Occipital lobe (tissue), 2 donors: ENCODE data around the gene CFAP74. TPM values are rescaled to one million over a fixed set of nuclear protein-coding genes. Genes with fewer than 3 reads are reported as not detected.
"Not testable (repeated sequence)": the region's sequence is repeated elsewhere in the genome, so short reads cannot be mapped to it uniquely, and the experiment has no call there.

ENCODE experiments used
- DNase-seq: peaks from one replicate; lab custom pipeline; 2025; lab: John Stamatoyannopoulos, UW
- total RNA-seq: library from RNA; depleted of rRNA; stranded (reverse); fragments of >200 nt; gene quantifications from one replicate; pipeline ENCODE4 v1.2.3, GENCODE V29; 2014

CFAP74 gene
- total RNA-seq, 1 donor from 2014 or later, result 0.47 TPM

DNA sequence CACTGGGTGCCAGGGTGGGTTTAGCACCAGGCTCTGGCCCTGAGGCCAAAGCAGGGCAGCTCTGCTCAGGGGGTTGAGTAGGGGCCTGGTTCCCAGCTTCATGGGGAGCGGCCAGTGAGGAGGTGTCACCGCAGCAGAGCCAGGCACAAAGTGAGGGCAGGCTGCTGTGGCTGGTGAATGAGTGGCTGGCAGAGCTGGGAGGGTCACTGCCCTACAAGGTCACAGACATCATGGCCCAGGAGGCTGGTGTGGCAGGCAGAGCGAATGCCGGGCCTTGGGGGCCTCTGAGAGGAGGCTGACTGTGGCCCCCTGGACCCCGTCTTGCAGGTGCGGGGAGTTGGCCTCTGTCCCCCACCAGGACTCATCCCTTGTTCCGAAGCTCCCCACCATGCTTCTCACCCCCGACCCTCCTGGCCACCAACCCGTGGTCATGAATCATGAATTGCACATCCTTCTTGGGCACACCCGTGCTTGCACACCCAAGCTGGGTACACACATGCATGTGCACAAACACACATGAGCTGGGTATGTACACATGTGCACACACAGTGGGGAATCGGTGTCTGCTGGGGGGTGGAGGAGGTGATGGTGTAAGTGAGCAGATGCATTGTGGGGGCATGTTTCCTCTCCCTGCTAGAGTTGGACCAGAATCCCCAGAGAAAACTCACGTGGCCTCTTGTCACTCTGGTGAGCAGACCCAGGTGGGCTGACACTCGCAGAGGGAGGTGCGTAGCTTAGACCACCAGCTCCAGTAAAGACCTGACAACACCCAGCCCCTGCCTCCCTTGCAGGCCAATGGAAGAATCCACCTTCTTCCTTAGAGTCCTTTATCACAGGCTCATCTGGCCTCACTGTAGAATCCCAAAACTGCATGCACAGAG, 107.9 kb downstream of the CFAP74 start:
- DNase-seq, result no peak

DNA sequence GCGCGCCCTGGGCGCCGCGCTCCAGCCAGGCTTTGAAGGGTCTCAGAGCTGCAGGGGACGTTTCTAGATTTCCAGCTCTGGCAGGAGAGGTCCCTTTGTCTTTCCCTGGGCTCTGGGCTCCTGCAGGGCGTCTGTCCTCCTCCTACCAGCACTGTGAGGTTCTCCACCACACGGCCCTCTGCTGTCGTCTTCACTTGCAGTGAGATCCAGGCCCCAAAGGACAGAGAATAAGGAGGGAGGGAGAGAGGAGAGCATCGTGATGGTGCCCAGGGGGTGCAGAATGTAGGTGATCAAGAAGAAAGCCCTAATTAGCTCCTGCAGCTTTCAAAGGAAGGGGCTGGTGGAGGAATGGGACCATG, 108.5 kb downstream of the CFAP74 start:
- DNase-seq, result no peak

DNA sequence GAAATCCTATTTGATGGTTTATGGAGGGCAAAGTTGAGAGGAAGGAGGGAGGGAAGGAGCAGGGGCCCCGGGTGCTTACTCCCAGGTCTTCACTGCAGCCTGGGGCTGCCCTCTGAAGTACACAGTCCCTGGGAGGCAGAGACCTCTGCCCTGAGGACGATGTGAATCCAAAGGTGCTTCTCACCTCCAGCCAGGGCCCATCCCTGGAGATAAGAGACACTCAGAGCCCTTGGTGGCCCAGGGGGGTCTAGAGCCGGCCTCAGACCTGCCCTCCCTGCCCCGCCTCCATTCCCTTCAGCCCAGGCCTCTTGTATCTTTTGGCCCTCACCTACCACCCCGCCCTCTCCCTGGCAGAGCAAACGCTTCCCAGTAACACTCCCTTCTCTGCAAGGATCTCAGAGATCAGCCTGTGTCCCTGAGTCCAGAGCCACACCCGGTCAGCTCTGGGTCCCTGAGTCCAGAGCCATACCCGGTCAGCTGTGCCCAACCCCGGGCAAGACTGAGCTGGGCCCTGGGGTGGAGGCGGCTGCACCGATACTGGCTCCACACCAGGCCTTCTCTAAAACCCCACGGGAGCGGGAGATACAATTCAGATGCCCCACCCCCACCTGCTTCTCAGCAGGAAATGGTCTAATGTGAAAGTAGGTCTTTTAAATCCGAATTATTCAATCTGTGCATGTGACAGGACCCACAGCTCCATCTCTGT, 109.1 kb downstream of the CFAP74 start:
- no peak for DNase-seq

DNA sequence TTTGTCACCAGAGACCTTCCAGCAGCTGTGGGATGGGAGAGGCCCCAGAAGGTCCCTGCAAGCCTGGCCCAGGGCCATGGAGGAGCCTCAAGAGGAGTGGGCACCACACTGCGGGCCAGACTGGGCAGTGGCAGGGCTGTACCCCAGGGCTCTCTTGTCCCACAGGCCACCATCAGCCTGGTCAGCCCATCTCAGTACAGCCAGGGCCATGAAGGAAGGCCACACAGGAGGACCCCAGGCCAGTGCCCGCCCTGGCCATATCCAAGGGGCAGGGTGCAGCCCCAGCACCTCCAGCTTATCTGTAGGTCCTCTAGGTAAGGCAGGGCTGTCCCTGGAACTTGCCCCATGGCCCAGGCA, 109.6 kb downstream of the CFAP74 start:
- DNase-seq, result no peak

DNA sequence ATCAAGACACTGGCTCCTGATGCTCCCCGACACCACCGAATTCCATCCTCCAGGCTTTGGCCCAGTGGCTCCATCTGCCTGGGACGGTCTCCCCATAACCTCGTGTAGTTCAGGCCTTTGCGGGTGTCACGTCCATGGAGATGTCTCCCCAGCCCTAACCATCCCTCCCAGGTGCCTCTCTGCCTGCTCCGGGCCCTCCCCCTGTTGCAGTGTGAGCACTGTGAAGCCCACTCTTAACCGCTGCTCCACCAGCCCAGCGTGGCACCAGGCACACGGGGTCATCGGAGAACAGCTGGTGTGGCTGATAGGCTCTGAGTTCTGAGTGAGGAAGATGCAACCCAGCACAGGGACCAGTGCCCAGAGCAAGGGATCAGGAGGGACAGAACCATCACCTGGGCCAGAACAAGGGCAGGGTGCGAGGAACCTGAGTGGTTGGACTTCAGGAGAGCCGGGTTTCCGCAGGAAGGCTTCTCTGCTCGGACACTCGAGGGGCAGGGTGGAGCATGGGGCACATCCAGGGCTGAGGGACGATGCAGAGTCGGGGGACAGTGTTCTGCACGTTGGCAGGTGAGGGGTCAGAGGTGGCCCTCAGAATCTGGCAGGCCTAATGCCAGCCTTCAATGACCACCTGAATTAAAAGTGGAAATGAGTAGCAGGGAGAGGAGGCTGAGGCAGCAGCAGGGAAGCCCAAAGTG, 110.1 kb downstream of the CFAP74 start:
- DNase-seq, result no peak

DNA sequence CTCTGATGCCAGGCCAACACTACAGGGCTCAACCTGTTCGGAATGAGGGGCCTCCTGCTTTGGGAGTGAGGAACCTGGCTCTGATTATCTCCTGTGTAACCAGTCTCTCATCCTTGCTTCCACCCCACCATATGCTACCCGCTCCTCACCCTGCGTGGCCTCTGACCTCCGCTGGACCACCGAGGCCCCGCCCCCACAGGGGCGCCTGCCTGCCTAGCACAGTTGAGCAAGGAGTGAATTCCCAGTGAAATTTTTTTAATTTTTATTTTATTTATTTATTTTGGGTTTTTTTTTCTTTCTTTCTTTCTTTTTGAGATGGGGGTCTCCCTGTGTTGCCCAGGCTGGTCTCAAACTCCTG, 110.8 kb downstream of the CFAP74 start:
- DNase-seq, result no peak

DNA sequence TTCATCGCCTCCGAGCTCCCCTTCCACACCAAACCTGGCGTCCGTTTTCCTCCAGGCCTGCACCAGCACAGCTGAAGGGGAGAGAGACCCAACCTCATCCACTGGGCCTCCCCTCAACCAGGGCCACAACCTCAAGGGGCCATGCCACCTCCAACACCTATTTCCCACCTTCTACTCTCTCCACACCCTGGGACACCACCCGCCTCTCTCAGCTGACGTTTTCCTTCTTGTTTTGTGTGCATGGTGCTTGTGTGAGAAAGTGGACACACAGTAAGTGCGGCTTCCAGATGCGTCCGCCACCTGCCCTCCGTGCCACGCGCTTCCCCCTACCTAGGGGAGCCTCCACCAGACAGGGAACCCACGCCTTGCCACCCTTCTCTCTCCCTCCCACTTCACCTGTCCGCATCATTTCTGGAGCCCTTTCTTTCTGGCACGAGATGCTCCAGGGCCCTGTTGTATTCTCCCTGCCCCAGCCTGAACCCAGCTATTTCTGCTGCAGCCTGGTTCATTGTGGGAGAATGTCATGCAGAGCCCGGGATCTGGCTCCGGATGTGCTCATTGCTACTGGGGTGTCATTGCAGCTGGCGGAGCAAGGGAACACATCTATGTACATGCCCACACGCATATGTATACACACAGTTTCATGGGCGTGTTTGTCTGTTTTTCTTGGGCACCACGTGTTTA, 111.4 kb downstream of the CFAP74 start:
- DNase-seq, result no peak

DNA sequence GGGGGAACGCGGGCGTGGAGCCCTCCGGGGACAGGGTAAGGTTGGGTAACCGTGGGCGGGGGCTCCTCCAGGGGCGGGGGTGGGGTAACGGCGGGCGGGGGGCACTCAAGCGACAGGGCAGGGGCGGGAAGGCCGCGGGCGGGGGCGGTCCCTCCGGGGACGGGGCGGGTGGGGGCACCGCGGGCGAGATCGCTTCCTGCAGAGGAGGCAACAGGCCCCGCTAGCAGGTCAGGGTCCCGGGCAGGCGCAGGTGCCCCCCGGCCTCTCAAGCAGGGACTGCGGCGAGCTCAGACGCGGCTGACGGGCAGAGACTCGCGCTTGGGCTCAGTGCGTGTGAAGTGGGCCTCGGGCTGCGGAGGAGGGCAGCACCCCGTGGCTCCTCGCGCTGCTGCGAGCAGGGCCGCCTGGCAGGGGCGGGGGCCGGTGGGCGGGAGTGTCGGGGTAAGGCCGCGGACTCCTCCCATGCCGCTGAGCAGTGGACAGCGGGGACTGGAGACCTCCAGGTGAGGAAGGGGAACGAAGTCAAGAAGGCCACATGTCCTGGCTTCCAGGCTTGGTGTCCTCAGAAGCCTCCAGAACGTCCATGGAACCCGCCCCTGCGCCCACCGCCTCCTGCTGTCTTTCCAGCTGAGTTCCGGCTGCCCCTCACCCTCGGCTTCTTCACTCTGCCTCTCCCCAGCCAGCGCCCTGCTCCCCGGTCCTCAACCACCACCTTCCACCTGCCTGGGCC, 112.1 kb downstream of the CFAP74 start:
- DNase-seq, result peak; percentile 83

DNA sequence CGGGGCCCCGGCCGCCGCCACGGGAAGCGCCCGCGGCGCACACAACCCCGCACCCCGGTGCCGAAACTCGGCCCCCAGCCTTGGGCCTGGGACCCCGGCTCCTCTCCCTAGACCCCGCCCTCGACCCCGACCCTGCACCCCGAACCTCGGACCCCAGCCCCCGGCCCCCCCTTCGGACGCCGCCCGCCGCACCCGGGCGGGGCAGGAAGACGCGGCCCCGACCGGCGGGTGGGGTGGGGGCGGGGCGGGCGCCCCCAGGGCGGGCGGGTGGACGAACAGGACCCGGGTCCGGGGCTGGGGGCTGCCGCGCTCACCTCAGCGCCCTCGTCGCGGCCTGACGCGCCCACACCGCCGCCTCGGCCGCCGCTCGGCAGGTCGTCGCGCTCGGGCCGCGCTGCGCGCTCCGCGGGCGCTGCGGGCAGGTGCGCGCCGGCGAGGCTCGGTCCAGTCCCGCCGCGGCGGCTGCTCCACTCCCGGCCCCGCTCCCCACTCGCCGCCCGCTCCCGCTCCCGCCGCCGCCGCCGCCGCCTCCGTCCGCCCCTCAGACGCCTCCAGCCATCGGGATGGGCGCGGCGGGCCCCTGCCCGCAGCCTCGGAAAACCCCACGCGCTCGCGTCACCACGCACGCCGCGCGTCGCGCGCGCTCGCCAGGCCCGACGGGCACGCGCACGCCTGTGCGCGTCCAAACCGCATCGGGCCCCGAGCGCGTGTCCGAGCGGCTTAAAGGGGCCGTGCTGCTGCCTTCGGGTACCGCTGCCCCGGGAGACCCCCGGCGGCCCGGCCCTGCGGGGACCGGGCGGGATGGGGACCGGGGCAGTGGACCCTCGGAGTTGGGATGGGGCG, 112.9 kb downstream of the CFAP74 start, which contains the start of gene GNB1:
Gene GNB1, minus strand, starts transcription at position 582 of the 843 bp plus-strand sequence. CDS start 65,634 bp downstream, outside the sequence.
- peak; percentile 83 for DNase-seq

DNA sequence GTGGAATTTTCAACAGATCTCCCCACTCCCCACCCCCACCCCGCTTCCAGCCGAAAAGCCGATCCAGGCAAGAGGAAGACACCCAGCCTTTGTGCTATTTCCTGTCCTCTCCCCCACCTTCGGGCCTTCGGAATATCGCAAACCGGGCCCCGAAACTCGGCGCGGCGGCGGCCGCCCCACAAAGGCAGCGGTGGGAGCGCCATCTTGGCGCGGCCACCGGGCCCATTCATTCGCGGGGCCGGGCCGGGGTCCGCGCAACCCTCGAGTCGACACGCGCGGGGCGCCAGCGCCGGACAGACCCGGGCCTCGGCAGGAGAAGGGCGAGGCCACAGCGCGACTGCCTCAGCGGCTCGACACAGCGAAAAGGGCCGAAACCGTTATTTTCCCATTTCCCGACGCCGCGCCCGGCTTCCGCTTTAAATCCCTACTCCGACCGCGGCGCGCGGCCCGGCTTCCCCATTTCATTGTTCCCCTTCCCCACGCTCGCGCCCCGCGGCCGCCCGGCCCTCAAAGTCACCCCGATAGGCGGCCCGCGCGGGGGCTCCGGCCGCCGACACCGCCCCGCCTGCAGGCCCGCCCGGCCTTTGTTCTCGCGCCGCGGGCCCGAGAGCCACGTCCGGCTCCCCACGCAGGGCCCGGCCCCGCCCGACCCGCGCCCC, 113.6 kb downstream of the CFAP74 start:
- DNase-seq, result no peak

DNA sequence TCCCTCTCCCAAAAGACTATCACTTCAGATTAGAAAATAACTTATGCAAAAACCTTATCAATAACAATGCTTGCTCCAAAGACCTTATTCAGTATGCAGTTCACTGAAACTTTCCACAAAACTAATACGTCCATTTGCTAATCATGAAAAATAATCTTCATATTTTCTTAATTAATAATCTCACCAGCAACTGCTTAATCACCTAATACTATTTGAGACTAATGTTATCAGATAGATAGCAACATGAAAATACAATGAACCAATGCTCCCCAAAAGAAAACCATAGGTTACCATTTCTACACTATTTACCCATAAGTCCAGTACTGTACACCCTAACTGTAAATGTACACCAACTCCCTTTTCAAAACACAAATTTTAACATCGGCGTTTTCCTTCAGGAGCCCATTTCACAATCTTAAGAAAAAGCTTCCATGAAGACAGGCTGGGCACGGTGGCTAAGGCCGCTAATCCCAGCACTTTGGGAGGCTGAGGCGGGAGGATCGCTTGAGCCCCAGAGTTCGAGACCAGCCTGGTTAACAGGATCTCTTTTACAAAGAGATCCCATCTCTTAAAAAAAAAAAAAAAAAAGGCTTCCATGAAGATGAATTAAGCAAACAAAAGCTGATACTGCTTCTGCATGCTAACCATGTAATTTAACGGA, 114.4 kb downstream of the CFAP74 start:
- no peak for DNase-seq

DNA sequence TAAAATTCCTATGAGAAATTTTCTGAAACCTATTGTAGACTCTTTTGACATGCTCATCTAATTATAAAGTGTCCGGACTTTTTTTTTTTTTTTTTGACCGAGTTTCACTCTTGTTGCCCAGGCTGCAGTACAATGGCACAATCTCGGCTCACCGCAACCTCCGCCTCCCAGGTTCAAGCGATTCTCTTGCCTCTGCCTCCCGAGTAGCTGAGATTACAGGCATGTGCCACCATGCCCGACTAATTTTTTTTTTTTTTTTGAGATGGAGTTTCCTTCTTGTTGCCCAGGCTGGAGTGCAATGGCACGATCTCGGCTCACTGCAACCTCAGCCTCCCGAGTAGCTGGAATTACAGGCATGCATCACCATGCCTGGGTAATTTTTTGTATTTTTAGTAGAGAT, 119.7 kb downstream of the CFAP74 start:
- DNase-seq, result not testable (repeated sequence)

DNA sequence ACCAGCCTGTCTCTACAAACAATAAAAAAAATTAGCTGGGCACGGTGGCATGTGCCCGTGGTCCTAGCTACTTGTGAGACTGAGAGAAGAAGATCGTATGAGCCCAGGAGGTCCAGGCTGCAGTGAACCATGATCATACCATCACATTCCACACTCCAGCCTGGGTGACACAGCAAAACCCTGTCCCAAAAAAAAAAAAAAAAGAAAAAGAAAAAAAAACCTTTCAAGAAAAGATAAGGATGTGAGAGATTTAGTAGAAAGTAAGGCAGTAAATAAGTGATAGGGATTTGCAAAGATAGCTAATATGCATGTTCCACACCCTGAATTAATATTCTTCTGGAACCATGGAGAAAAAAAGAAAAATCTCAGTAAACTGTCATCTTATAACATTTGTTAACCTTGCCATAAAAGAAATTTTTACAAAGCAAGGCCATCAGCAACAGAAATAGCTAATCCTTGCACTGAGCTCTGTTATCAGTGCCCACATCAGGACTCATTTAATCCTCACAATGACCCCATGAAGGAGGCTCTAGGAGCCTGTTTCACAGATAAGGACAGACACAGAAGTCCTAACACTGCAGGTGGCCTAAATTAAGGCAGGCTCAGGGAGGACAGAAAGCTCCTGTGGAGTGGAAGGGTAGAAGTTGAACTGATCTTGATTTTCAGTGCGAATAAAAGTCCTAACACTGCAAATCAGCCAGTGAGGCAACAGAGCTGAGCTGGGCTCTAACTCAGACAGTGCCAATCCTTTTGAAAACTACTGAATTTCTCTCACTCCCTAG, 120.3 kb downstream of the CFAP74 start:
- DNase-seq, result no peak

DNA sequence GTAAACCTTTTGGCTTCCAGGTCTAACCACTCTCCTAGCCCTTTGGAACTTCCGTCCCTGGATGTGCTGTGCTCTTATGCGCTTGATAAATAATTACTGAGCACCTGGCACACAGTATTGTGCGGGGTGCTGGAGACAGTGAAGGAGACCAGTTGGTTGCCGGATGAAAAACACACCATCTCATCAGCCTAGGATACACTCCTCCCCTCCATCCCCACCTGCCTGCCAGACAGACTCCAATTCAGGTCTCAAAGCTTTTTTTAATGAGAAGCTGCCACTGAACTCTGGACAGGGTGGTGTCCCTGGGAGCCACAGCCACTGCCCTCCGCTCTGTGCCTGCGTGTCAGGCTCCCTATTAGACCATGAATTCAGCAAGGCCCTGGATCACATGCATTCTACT, 121.9 kb downstream of the CFAP74 start:
- no peak for DNase-seq

DNA sequence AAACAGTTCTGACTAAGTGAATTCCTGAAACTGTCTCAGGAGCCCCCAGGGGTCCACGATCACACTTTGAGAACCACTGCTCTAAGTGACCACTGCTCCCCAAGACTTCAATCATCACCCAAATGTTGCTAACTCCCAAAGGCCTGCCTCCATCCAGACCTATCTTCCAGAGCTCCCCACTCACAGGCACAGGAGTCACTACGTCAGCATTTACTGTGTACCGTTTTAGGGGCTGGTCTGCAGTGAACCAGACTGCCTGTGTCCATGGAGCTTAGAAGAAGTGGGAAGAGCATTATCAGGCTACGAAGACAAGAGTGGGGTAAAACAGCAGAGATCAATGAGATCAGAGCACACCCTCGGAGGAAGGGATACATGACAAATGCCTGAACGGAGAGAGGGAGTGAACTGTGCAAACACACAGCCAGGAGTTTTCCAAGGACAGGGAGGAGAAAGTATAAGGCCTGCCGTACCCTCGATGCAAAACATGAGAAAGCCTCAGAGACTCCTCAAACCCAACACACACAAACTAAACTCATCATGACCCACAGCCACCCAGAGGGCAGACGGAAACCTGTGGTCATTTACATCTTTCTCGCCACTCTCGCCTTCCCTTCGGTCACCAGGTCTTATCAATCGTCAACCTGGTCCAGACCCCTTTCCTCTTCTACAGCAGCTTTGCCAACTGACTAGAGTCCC, 122.8 kb downstream of the CFAP74 start:
- no peak for DNase-seq

DNA sequence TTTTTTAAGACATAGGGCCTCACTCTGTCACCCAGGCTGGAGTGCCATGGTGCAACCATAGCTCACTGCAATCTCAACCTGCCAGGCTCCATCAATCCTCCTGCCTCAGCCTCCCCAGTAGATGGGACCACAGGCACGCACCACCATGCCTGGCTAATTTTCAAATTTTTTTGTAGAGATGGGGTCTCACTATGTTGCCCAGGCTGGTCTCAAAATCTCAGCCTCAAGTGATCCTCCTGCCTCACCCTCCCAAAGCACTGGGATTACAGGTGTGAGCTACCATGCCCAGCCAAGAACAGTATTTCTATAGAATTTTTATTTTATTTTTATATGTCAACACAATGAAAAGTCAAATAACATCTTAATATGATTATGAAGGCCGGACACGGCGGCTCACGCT, 123.6 kb downstream of the CFAP74 start:
- DNase-seq, result no peak

DNA sequence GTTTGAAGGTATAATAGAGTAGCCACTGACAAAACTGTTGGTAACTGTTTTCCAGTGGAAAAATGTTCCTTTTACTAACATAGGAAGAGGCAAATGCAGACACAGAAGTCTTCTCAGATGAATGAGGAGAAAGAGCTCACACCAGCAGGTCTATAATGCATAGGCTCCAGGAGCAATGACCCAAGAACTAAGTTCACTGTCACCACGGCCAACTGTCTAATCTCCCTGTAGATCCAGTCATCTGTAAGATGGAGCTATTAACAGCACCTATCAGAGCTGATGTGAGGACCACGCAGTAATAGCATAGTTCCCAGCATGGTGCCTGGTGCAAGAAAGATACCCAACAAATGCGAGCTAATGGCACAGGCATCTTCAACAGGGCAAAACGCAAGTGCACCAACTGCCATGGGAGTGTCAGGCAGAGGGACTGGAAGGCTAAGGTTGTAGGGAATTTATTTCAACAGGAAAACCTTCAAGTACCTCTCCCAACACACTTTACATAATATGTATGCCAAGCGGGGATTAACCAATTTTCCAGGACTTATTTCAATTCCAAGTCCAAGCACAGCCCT, 125.6 kb downstream of the CFAP74 start:
- DNase-seq, result no peak
